GM21576 (cell line): ENCODE measurements around the gene HAUS5.
A peak's percentile ranks its signal among the peaks of the same experiment; 100 is the strongest.

Experiments
- ATAC-seq: cut with Tn5 transposase; IDR thresholded peaks from one replicate; pipeline ENCODE4 v1.9.1; 2021; ENCODE audit warnings: mild to moderate bottlenecking, moderate library complexity; ENCODE audit not compliant: unreplicated experiment

HAUS5 gene

DNA sequence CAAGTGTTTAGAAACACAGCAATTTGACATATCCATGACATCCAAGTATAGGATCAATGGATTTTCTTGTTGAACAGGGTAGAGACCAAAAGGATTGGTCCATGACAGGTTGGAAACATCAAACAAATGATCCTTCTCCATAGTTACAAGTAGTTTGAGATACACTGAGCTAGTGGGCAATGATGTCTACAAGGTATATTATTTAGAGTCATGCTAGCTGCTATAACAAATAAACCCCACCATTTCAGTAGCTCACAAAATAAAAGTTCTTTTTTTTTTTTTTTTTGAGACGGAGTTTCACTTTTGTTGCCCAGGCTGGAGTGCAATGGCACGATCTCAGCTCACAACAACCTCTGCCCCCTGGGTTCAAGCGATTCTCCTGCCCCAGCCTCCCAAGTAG, 4.9 kb upstream of the HAUS5 start:
- ATAC-seq = no peak

GRCh38 chr19:35608251-35608650, 4.3 kb upstream of the HAUS5 start:
- ATAC-seq = no peak

DNA sequence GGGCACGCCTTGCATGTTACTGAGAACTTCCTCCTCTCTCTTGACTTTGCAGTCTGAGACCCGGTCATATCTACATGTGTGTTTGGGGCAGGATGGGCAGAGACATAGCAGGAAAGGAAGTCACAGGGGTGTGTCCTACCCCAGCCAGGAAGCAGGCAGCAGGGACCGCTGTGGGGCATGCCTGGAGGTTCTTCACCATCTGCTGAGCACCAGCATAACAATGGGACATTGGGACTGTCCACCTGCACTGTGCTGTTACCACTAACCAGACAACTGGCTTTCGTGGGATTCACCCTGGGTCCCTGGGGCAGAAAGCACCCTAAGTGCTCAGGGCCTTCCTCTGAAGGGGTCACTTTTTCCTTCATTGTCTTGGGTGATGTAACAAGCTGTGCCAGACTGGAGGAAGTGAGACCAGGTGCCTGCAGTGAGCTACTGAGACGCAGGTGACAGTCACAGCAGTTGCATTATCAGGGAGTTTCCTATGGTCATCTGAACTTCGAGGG, 2.6 kb upstream of the HAUS5 start:
- ATAC-seq = no peak

DNA sequence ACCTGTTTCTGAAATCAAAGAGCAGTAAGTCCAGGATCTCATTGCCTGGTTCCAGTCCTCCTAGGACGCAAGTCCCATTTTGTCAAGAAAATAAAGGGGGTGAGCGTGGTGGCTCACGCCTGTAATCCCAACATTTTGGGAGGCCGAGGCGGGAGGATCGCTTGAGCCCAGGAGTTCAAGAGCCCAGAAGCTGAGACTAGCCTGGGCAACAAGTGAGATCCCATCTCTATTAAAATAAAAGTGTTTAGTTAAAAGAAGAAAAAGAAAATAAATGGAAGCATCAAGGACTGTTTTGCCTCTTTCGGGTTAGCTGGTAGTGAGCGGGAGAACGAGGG, 344 bp upstream of the HAUS5 start:
- no peak for ATAC-seq

DNA sequence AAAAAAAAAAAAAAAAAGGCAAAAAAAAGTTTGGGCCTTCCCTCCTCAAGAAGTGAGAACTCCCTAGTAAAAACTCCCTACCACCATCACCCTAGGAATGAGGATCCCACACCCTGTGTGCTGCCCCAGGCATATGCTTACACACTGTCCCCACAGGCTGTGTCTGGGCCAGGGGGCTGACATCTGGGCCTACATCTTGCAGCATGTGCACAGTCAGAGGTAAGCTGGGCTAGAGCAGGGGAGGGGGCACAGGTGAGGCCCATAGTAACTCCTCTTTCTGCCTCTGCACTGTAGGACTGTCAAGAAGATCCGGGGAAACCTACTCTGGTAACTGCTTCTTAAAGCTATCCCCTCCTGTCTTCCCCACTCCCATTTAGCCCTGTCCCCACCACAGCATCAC, 1.0 kb downstream of the HAUS5 start:
- no peak for ATAC-seq

- ATAC-seq = no peak
Observed at GRCh38 chr19:35615036-35615435, 2.5 kb downstream of the HAUS5 start.

- no peak for ATAC-seq
Observed at GRCh38 chr19:35618857-35619256, 6.3 kb downstream of the HAUS5 start.

DNA sequence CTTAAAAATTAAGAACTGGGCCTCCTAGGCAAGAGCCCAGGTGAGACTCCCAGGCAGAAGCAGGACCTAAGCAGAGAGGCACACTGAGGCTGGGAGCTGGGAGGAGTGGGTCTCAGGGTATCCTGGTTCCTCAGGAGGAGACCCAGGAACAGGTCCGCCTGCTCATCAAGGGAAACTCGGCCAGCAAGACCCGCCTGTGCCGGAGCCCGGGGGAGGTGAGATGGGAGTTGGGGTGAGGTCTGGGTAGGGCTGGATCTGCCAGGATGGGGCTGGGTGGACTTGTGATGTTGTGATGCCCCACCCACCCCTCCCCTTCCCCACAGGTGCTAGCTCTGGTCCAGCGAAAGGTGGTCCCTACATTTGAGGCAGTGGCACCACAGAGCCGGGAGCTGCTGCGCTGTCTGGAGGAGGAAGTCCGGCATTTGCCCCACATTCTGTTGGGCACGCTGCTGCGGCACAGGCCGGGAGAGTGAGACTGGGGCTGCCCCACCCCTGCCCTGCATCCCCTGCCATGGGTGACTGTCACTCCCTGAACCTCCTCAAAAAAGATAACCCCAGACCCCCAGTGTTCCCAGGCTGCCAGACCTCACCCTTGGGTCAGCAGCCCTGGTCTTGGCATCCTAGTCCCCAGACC, 6.9 kb downstream of the HAUS5 start:
- ATAC-seq = no peak

- no peak for ATAC-seq
Observed at GRCh38 chr19:35620001-35620400, 7.5 kb downstream of the HAUS5 start.

- ATAC-seq = no peak
Observed at GRCh38 chr19:35621708-35622107, 9.2 kb downstream of the HAUS5 start.

GRCh38 chr19:35622750-35623149, 10.2 kb downstream of the HAUS5 start:
- ATAC-seq = no peak

GRCh38 chr19:35623327-35624010, 10.9 kb downstream of the HAUS5 start:
- no peak for ATAC-seq

- ATAC-seq = no peak
Observed at GRCh38 chr19:35628264-35628564, 15.7 kb downstream of the HAUS5 start.

DNA sequence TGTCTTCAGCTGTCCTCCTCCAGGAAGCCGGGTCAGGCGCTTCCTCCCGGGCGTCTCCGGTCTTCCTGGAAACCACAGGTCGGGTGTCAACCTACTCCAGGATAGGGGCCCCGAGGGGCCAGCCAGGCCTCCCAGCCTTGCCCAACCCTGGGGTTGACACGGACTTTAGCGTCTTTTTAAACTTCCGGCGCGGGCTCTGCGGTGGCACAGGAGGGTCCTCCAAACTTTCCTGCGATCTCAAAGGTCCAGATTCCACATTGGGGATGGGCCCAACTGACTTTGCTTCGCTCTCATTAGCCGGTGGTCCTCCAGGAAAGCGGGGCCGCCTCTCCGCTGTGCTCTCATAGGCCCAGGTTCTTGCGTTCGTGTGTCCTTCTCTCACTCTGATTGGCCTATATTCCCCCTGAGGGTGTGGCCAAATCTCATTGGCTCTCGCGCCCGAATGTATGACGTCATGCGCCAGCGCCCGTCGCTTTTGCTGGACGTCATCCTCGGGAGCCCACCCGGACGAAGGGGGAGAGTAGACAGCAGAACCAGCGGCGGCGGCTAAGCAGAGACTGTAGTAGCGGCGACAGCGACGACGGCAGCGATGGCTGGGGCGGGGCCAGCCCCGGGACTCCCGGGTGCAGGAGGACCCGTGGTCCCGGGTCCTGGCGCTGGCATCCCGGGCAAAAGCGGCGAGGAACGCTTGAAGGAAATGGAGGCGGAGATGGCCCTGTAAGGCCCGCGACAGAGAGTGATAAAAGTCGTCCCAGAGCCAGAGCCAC, 16.2 kb downstream of the HAUS5 start, which contains the start of gene RBM42:
TSS of gene RBM42 (plus strand) at position 472 of the 767 bp plus-strand sequence. CDS start at position 590, 118 bp downstream.
- ATAC-seq = peak; percentile 94

DNA sequence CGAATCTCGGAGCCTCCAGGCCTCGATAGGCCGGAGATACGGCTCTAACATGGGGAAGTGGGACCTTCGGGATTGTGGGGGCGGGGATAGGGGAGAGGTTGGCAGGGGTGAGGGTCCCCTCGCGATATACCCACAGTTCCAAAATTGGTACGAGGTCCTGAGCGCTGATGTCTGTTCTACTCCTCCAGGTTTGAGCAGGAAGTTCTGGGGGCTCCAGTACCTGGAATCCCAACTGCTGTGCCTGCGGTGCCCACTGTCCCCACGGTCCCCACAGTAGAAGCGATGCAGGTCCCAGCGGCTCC, 16.7 kb downstream of the HAUS5 start:
- no peak for ATAC-seq

DNA sequence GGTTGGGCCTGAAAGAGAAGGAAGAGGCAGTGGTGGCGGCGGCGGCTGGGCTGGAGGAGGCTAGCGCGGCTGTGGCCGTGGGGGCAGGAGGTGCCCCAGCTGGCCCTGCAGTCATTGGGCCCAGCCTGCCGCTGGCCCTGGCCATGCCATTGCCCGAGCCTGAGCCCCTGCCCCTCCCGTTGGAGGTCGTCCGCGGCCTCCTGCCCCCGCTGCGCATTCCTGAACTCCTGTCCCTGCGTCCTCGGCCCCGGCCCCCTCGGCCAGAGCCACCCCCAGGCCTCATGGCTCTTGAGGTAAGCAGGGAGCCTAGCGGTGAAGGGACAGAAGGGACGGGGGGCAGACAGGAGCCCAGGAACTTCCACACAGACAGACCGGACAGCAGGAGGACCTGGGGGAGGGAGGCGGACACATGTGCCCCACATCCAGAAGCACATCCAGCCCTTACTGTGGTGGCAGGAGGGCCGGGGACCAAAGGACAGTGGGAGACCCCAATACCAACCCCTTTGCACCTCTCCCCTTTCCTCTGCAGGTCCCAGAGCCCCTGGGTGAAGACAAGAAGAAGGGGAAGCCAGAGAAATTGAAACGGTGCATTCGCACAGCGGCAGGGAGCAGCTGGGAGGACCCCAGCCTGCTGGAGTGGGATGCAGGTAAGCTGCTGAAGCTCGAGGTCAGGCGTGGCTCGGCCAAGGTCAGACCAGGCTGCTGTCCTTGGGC, 21.3 kb downstream of the HAUS5 start:
- ATAC-seq = no peak

DNA sequence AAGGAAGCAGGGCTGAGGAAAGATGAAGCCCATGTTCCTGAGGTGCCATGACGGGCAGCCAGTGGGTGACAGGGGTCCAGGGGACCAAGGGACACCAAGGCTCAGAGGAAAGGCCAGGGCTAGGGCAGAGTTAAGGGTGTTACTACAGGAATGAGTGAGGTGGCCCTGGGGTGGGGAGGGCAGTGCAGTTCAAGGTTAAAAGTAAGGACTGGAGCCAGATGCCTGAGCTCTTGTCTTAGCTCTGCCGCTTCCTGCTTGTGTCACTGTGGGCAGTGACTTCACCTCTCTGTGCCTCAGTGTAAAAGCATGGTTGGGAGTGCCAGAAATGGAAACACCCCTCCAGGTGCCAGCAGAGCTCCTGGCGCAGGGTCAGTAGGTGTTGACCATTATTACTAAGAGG, 24.1 kb downstream of the HAUS5 start:
- ATAC-seq = no peak

GRCh38 chr19:35637165-35637564, 24.6 kb downstream of the HAUS5 start:
- ATAC-seq = no peak

GRCh38 chr19:35639321-35639639, 26.7 kb downstream of the HAUS5 start:
- ATAC-seq = no peak

- ATAC-seq = no peak
Observed at GRCh38 chr19:35639863-35640262, 27.3 kb downstream of the HAUS5 start.

DNA sequence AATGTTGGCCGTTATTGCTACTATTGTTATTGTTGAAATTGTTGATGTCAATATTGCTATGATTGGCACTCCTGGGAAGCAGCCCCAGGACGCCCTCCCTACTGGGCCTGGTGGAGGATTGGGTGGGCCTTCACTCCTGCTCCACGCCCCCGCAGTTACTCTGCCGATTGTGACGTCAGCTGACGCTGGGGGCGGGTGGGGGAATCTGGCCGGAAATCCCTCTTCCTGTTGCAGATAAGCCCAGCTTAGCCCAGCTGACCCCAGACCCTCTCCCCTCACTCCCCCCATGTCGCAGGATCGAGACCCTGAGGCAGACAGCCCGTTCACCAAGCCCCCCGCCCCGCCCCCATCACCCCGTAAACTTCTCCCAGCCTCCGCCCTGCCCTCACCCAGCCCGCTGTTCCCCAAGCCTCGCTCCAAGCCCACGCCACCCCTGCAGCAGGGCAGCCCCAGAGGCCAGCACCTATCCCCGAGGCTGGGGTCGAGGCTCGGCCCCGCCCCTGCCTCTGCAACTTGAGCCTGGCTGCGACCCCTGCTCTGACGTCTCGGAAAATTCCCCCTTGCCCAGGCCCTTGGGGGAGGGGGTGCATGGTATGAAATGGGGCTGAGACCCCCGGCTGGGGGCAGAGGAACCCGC, 29.1 kb downstream of the HAUS5 start, which contains the start of gene ETV2:
TSS of gene ETV2 (plus strand) at position 231 of the 637 bp plus-strand sequence. CDS start 716 bp downstream, outside the sequence.
- no peak for ATAC-seq
